Left ventricle myocardium inferior (tissue), 1 donor: Measurements from ENCODE around the gene LAMB4. TPM values are rescaled to one million over a fixed set of nuclear protein-coding genes. Genes with fewer than 3 reads are reported as not detected.

ENCODE experiments used
- DNase-seq: peaks from one replicate; pipeline ENCODE4 v3.0.0-alpha.2; 2020
- H3K27ac ChIP-seq: fragments of 200-600 bp; replicated peaks from 2 replicates; pipeline ENCODE4 v1.8.0; 2021
- H3K27me3 ChIP-seq: fragments of 200-600 bp; 2 replicates; pipeline ENCODE4 v1.8.0; 2021; ENCODE audit warnings: low read depth
- H3K36me3 ChIP-seq: fragments of 200-600 bp; 2 replicates; pipeline ENCODE4 v1.8.0; 2021
- H3K4me1 ChIP-seq: fragments of 200-600 bp; 2 replicates; pipeline ENCODE4 v1.8.0; 2021
- H3K4me3 ChIP-seq: fragments of 200-600 bp; 2 replicates; pipeline ENCODE4 v1.8.0; 2021; ENCODE audit warnings: mild to moderate bottlenecking, moderate library complexity
- H3K9me3 ChIP-seq: fragments of 200-600 bp; replicated peaks from 2 replicates; pipeline ENCODE4 v1.8.0; 2021
- CTCF ChIP-seq: fragments of 200-600 bp; IDR thresholded peaks from 2 replicates; pipeline ENCODE4 v1.8.0; 2021; ENCODE audit warnings: antibody characterized with exemption, mild to moderate bottlenecking, borderline replicate concordance
- intact Hi-C: fragments of 100-400 bp; cut with micrococcal nuclease; formaldehyde crosslinking; loops from one replicate; pipeline ENCODE4 v1.11.0; 2022
- total RNA-seq: library from RNA; stranded (reverse); fragmentation: NEBNext Ultra II Directional; extraction: Animal tissue kit (Norgen Biotek cat#: 25700); gene quantifications from one replicate; pipeline ENCODE4 v1.2.1, GENCODE V29; 2021
- donor health status: DM: no; HTN: yes; CAD: no; lungs with severe emphysema.

The LAMB4 gene
- total RNA-seq, 1 donor from 2014 or later: 0.33 TPM

GRCh38 chr7:108147031-108147563 is 16.9 kb upstream of the LAMB4 start:
- no peak for TF ChIP-seq CTCF
- intact Hi-C loops: no loop called here
- H3K27ac ChIP-seq: no peak overlapping the region
- DNase-seq: no peak
- no peak overlapping the region for H3K4me3 ChIP-seq
- peaks cover 11% of the 10 kb centered on the region for H3K4me1 ChIP-seq
- H3K9me3 ChIP-seq: no peaks in the 10 kb centered on the region
- H3K36me3 ChIP-seq: no peaks in the 10 kb centered on the region
- H3K27me3 ChIP-seq: peaks cover 7% of the 10 kb centered on the region

DNA sequence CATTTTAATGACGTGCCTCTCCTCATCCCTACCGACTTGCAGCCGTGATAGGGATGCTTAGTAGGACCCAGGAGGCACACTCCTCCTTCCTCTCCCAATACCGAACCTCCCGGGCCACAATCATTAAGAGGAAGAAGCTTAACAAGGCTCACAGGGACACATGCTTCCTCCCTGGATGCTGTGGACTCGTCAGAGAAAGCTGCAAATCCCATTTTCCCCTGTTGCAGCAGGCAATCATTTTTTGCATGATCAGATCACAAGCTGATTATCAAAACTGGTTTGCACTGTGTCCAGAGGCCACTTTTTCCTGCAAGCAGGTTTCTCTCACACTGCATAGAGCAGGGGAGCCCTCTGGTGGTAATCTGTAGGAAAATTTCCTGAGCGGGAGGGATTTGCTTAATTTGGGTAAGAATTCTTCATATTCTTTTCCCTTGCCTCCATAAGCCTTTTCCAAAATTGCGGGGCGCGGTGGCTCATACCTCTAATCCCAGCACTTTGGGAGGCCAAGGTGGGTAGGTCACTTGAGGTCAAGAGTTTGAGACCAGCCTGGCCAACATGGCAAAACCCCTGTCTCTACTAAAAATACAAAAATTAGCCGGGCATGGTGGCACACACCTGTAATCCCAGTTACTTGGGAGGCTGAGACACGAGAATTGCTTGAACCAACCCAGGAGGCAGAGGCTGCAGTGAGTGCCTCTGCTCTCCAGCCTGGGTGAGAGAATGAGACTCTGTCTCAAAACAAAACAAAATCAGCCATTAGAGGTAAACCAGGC is 16.1 kb upstream of the LAMB4 start:
- Histone ChIP-seq H3K9me3 (no peaks in the 10 kb centered on the region), H3K4me1 (peaks cover 11% of the 10 kb centered on the region), H3K27me3 (peaks cover 7% of the 10 kb centered on the region), H3K27ac (no peak overlapping the region), H3K36me3 (no peaks in the 10 kb centered on the region), H3K4me3 (peak overlapping the region; percentile 43)
- peak; percentile 95 for TF ChIP-seq CTCF
- peak; percentile 25 for DNase-seq
- intact Hi-C loops: no loop called here

DNA sequence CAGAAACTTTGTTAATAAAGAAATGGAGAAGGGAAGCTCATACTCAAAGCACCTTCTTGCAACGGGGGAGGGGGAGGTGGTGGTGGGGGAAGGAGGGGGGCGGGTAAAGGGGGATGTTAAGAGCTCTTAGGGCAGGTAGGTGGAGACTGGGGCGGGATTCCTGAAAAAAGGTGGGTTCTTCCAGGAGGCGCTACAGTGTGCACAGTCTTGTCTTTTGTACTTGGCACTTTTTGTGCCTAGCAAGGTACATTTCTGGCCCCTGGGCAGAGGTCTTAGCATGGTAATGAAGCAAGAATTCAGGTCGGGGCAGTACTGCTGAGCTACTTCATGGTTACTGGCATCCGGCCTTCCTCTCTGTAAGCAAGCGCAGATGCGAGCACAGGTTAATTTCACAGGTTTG is 15.2 kb upstream of the LAMB4 start:
- H3K4me1 ChIP-seq: peaks cover 11% of the 10 kb centered on the region
- TF ChIP-seq CTCF: no peak
- no peaks in the 10 kb centered on the region for H3K27me3 ChIP-seq
- H3K27ac ChIP-seq: no peak overlapping the region
- no peaks in the 10 kb centered on the region for H3K9me3 ChIP-seq
- H3K4me3 ChIP-seq: no peak overlapping the region
- H3K36me3 ChIP-seq: no peaks in the 10 kb centered on the region
- intact Hi-C loops: no loop called here
- no peak for DNase-seq

DNA sequence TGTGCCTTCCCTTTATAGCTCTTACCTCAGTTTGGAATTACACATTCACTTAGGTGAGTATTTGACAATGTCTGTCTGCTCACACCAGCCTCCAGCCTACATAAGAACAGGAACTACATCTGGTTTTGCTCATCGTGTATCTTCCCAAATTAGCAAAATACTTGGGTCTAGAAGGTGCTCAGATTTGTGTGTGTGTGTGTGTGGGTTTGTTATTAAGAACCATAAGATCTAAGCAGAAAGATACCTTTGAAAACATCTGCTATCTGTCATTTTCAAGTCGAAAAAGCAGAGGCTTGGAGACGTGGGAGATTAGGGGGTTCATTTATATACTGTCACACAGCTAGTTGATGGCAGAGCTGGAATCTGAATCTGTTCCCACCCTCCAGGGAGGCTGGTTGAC is 14.8 kb upstream of the LAMB4 start:
- intact Hi-C loops: loop anchor here (5.0 kb wide), 1 partner anchor 38 kb away; no protein-coding TSS in a partner anchor
- Histone ChIP-seq H3K27ac (no peak overlapping the region), H3K4me1 (peaks cover 11% of the 10 kb centered on the region), H3K9me3 (no peaks in the 10 kb centered on the region), H3K27me3 (no peaks in the 10 kb centered on the region), H3K4me3 (no peak overlapping the region), H3K36me3 (no peaks in the 10 kb centered on the region)
- TF ChIP-seq CTCF: no peak
- DNase-seq: no peak

- Histone ChIP-seq H3K27me3 (no peaks in the 10 kb centered on the region), H3K4me1 (peaks cover 11% of the 10 kb centered on the region), H3K36me3 (no peaks in the 10 kb centered on the region), H3K4me3 (no peak overlapping the region), H3K9me3 (no peaks in the 10 kb centered on the region), H3K27ac (no peak overlapping the region)
- no peak for DNase-seq
- TF ChIP-seq CTCF: no peak
- intact Hi-C loops: loop anchor here (5.0 kb wide), 1 partner anchor 37 kb away; no protein-coding TSS in a partner anchor
These were observed 13.7 kb upstream of the LAMB4 start for GRCh38 chr7:108143658-108144420.
